KMS-11 (cell line): ENCODE results near the gene RBFOX1.

Source experiments
- H2AFZ ChIP-seq: fragments of 200-600 bp; sonication (generic); 2 replicates; pipeline ENCODE4 v1.6.1; 2016; ENCODE audit warnings: antibody characterized with exemption, mixed run types, low read depth
- H3K27ac ChIP-seq: fragments of 200-600 bp; sonication (generic); 2 replicates; pipeline ENCODE4 v1.6.1; 2016; ENCODE audit warnings: mild to moderate bottlenecking, mixed run types
- H3K27me3 ChIP-seq: fragments of 200-600 bp; sonication (generic); 2 replicates; pipeline ENCODE4 v1.6.1; 2017; ENCODE audit warnings: mild to moderate bottlenecking, low read depth, mixed run types, moderate library complexity; ENCODE audit not compliant: insufficient read depth
- H3K36me3 ChIP-seq: fragments of 200-600 bp; sonication (generic); 2 replicates; pipeline ENCODE4 v1.6.1; 2017; ENCODE audit warnings: mild to moderate bottlenecking, mixed run types; ENCODE audit not compliant: insufficient read depth
- H3K4me1 ChIP-seq: fragments of 200-600 bp; sonication (generic); 2 replicates; pipeline ENCODE4 v1.6.1; 2016; ENCODE audit warnings: mild to moderate bottlenecking, low read depth, mixed run types; ENCODE audit not compliant: poor library complexity, severe bottlenecking
- H3K4me2 ChIP-seq: fragments of 200-600 bp; sonication (generic); 2 replicates; pipeline ENCODE4 v1.7.0; 2016; ENCODE audit warnings: mild to moderate bottlenecking, mixed run types
- H3K4me3 ChIP-seq: fragments of 200-600 bp; sonication (generic); IDR thresholded peaks from 2 replicates; pipeline ENCODE4 v1.6.1; 2017; ENCODE audit warnings: low read depth, low read length, mixed read lengths; ENCODE audit not compliant: insufficient read depth
- H3K79me2 ChIP-seq: fragments of 200-600 bp; sonication (generic); 2 replicates; pipeline ENCODE4 v1.6.1; 2016; ENCODE audit warnings: low read depth, mixed run types; ENCODE audit not compliant: insufficient read depth
- H3K9ac ChIP-seq: fragments of 200-600 bp; sonication (generic); 2 replicates; pipeline ENCODE4 v1.6.1; 2016; ENCODE audit warnings: mild to moderate bottlenecking, mixed run types
- H4K20me1 ChIP-seq: fragments of 200-600 bp; sonication (generic); 2 replicates; pipeline ENCODE4 v1.6.1; 2016; ENCODE audit warnings: mild to moderate bottlenecking, mixed run types; ENCODE audit not compliant: insufficient read depth
- TF ChIP-seq, protein P1 (sequence below): fragments of 200-600 bp; sonication (generic); conservative IDR thresholded peaks from 2 replicates; pipeline ENCODE4 v1.6.1; 2017; ENCODE audit warnings: low read depth, mild to moderate bottlenecking, antibody characterized with exemption, low read length, moderate library complexity, mixed read lengths

RBFOX1 gene

DNA sequence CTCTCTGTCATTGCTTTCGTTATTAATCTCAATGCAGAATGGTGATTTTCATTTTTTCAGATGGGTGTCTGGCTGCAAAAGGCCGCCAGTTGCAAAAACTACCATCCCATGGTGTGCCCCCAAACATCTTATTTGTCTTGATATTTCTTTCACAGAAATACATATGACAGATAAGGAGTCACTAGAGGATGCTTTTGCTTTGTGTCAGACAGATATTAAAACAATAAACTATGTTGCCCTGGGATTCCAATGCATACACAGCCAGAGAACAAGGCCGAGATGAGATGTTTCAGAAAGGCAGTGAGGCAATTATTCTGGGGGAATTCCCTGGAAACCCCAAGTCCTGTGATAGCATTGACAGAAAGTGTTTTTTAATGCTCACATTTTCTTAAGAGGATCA is 307.7 kb downstream of the RBFOX1 start:
- no peaks in the 10 kb centered on the region for H3K27me3 ChIP-seq
- H3K4me1 ChIP-seq, result no peaks in the 10 kb centered on the region
- no peak overlapping the region for H3K4me2 ChIP-seq
- no peak overlapping the region for H3K9ac ChIP-seq
- H3K27ac ChIP-seq, result no peak overlapping the region
- H2AFZ ChIP-seq, result no peak overlapping the region
- H4K20me1 ChIP-seq, result no peaks in the 10 kb centered on the region
- TF ChIP-seq, protein P1, sequence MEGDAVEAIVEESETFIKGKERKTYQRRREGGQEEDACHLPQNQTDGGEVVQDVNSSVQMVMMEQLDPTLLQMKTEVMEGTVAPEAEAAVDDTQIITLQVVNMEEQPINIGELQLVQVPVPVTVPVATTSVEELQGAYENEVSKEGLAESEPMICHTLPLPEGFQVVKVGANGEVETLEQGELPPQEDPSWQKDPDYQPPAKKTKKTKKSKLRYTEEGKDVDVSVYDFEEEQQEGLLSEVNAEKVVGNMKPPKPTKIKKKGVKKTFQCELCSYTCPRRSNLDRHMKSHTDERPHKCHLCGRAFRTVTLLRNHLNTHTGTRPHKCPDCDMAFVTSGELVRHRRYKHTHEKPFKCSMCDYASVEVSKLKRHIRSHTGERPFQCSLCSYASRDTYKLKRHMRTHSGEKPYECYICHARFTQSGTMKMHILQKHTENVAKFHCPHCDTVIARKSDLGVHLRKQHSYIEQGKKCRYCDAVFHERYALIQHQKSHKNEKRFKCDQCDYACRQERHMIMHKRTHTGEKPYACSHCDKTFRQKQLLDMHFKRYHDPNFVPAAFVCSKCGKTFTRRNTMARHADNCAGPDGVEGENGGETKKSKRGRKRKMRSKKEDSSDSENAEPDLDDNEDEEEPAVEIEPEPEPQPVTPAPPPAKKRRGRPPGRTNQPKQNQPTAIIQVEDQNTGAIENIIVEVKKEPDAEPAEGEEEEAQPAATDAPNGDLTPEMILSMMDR, result no peak
- no peaks in the 10 kb centered on the region for H3K79me2 ChIP-seq
- no peak overlapping the region for H3K4me3 ChIP-seq
- no peaks in the 10 kb centered on the region for H3K36me3 ChIP-seq

DNA sequence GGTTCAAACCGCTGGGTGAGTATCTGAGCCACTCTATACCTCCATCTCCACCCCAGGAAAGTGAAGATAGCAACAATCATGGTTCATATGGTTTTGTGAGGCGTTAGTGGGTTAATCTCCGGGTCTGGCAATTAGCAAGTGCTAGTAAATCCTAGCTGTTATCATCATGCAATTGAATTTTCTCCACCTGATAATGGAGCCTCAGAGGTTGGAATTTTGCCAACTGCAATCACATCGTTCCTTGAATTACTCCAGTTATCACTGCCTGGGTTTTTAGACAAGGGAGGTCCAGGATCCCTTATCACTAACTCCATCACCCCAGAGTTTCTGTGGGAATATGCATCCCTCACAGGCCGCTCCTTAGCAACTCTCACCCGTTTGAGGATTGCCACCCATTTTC is 311.5 kb downstream of the RBFOX1 start:
- Histone ChIP-seq H3K79me2 (no peaks in the 10 kb centered on the region), H3K27ac (no peak overlapping the region), H3K36me3 (no peaks in the 10 kb centered on the region), H4K20me1 (no peaks in the 10 kb centered on the region), H3K4me1 (no peaks in the 10 kb centered on the region), H3K4me3 (no peak overlapping the region), H3K4me2 (no peak overlapping the region), H2AFZ (no peak overlapping the region), H3K9ac (no peak overlapping the region), H3K27me3 (no peaks in the 10 kb centered on the region)
- TF ChIP-seq, protein P1, result no peak

DNA sequence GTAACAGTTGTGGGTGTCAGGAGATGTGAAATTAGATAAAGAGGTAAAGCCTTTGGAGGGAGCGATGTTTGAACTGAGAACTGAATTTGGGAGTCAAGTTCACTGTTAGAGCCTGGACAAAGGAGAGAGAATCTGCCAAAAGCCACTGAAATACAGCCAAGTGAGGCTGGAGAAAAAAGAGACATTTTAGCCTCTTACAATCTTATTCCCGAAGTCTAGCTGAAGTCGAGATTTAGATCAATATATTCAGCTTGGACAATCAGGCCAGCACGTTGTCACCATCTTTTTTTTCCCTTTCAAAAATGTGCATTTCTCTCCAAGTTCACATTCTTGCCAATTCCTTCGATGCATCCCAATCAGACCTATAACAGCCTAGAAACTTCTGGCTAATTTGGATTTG is 312.2 kb downstream of the RBFOX1 start:
- H3K79me2 ChIP-seq, result no peaks in the 10 kb centered on the region
- no peak overlapping the region for H3K4me3 ChIP-seq
- H3K36me3 ChIP-seq, result no peaks in the 10 kb centered on the region
- no peak overlapping the region for H2AFZ ChIP-seq
- TF ChIP-seq, protein P1, result no peak
- no peaks in the 10 kb centered on the region for H4K20me1 ChIP-seq
- H3K27ac ChIP-seq, result no peak overlapping the region
- no peak overlapping the region for H3K4me2 ChIP-seq
- no peak overlapping the region for H3K9ac ChIP-seq
- H3K27me3 ChIP-seq, result no peaks in the 10 kb centered on the region
- H3K4me1 ChIP-seq, result no peaks in the 10 kb centered on the region

DNA sequence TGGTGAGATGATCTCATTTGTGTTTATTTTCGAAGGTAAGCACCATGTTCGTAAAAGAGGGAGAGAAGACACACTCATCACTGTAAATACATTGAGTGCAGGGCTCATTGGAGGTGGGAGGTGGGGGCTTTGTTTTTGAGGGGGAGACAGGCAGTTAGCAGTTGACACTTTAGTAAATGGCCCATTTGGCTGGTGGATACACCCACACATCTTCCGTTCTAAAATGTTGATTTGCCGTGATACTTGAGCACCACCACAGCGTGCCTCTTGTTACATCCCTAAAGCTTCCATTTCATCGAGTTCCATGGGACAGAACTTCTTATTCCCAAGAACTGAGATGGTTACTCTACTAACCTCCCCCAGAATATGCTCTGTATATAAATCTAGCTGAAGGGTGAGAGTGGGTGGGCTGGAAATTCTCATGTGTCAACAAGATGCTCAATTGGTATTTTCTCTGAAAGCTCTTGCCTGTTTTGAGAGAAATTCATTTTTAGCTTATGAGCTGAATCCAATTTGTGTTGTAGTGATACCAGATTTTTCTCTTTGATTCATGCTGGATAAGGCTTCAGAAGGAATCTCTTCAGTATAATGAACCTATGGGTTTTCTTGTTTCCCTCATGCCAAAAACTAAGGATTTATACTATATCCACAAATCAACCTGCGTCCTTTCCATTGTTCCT is 314.3 kb downstream of the RBFOX1 start:
- TF ChIP-seq, protein P1, result no peak
- H3K27ac ChIP-seq, result no peak overlapping the region
- no peaks in the 10 kb centered on the region for H3K27me3 ChIP-seq

More for the DNA sequence above, 314.3 kb downstream of the RBFOX1 start:
- H3K4me2 ChIP-seq, result no peak overlapping the region
- H4K20me1 ChIP-seq, result no peaks in the 10 kb centered on the region
- no peaks in the 10 kb centered on the region for H3K36me3 ChIP-seq
- no peaks in the 10 kb centered on the region for H3K4me1 ChIP-seq
- H3K79me2 ChIP-seq, result no peaks in the 10 kb centered on the region
- no peak overlapping the region for H2AFZ ChIP-seq
- H3K4me3 ChIP-seq, result no peak overlapping the region
- no peak overlapping the region for H3K9ac ChIP-seq
